SU-DHL-6 (cell line): Measurements from ENCODE around the gene AADACL4.

ENCODE experiments used
- EZH2phosphoT487 ChIP-seq: fragments of 200-600 bp; sonication (generic), shearing (Covaris generic); conservative IDR thresholded peaks from 2 replicates; pipeline ENCODE4 v1.6.1; 2018; ENCODE audit warnings: mild to moderate bottlenecking, antibody characterized with exemption, low read length, moderate library complexity, mixed read lengths
- TF ChIP-seq, protein P1 (sequence below): fragments of 200-600 bp; sonication (generic); IDR thresholded peaks from one replicate; pipeline ENCODE4 v1.5.1; 2017; ENCODE audit warnings: antibody characterized with exemption, mild to moderate bottlenecking, low read length, moderate library complexity; ENCODE audit not compliant: insufficient read depth, poor library complexity, severe bottlenecking

DNA sequence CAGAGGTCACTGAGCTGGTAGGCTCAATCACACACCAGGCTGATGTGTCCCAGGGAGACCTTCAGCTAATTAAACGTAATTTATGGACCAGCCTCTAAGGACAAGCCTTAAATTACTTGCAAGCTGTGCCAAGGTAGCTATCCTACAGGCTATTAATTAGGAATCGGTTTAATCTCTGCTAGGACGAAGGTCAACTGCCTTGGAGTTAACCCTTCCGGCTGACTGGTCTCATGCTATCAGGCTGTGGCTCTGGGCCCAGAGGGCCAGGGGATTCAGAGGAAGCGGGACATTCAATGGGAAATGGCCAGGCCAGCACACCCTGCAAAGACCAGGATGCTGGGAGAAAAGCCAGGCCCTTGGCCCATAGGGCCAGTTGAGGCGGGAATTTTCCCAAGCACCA, 44.9 kb upstream of the AADACL4 start:
- TF ChIP-seq, protein P1, sequence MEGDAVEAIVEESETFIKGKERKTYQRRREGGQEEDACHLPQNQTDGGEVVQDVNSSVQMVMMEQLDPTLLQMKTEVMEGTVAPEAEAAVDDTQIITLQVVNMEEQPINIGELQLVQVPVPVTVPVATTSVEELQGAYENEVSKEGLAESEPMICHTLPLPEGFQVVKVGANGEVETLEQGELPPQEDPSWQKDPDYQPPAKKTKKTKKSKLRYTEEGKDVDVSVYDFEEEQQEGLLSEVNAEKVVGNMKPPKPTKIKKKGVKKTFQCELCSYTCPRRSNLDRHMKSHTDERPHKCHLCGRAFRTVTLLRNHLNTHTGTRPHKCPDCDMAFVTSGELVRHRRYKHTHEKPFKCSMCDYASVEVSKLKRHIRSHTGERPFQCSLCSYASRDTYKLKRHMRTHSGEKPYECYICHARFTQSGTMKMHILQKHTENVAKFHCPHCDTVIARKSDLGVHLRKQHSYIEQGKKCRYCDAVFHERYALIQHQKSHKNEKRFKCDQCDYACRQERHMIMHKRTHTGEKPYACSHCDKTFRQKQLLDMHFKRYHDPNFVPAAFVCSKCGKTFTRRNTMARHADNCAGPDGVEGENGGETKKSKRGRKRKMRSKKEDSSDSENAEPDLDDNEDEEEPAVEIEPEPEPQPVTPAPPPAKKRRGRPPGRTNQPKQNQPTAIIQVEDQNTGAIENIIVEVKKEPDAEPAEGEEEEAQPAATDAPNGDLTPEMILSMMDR: no peak
- no peak for TF ChIP-seq EZH2phosphoT487
